ENCODE results near the gene NPTN. TPM values are rescaled to one million over a fixed set of nuclear protein-coding genes. Genes with fewer than 3 reads are reported as not detected.

NPTN gene
- polyA plus RNA-seq, 1 of the 3 experiments (the other 2 are of a cell fraction) = 177 TPM

DNA sequence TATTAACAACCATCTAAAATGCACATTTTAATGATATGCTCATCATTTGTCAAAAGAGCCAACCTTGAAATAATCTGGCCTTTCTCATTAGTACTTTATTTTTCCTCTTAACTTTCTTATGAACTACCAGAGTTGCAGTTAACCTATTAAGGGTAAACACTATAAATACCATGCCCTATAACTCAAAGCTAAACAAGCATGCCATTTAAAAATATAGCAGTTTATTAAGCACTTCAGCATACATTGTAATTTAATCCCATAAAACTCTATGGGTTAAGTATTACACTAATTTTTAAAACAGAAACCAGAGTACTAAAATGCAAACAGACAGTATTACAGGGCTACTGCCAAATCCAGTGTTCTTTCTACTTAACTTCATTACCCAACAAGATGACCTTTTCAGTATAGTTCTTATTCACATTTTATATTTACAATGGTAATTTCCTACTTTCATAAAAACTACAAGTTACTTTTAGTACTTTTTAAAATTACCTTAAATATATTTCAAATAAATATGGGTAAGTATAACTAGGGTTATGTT, 11.8 kb downstream of the NPTN start:
- Histone ChIP-seq H3K9me2 (no peaks in the 10 kb centered on the region), H2AFZ (ENCODE audit: low read depth) (no peak overlapping the region), H3K4me2 (no peak overlapping the region), H3K36me3 (replicated peaks in 1 of 2; ENCODE audit: control insufficient read depth in 1 of 2, insufficient read depth in 2 of 2, low read length in 1 of 2) (no peaks in the 10 kb centered on the region), H3K27me3 (ENCODE audit: insufficient read depth) (no peaks in the 10 kb centered on the region), H3F3A (replicated peaks; ENCODE audit: insufficient read depth) (peaks cover 3% of the 10 kb centered on the region), H4K20me1 (ENCODE audit: insufficient read depth) (peaks cover 98% of the 10 kb centered on the region), H3K9me3 (no peaks in the 10 kb centered on the region), H3K4me3 (ENCODE audit: low read depth in 2 of 2, low read length in 1 of 2) (no peak overlapping the region), H3K27ac (ENCODE audit: low read depth in 2 of 2, low read length in 1 of 2) (no peak overlapping the region), H3K4me1 (ENCODE audit: control insufficient read depth in 1 of 2, insufficient read depth in 2 of 2, low read depth in 1 of 2, low read length in 1 of 2) (peaks cover 0 to 14% of the 10 kb centered on the region in 2 experiments; a peak in 3 of 4 replicates), H3K9ac (no peak overlapping the region), H3K79me2 (ENCODE audit: insufficient read depth) (peaks cover 99% of the 10 kb centered on the region)
- DNase-seq = no peak
- ChIA-PET CTCF (interaction anchor here (0.6 to 2.5 kb wide), 4 partner anchors 10 to 412 kb away, joined by 3 to 11 read pairs (median 6); no protein-coding TSS in a partner anchor), POLR2A (interaction anchor here (0.6 kb wide), 1 partner anchor 656 kb away, joined by 5 read pairs; no protein-coding TSS in a partner anchor)
- TF ChIP-seq EZH2phosphoT487 (IDR thresholded peaks at IDR 0.05; ENCODE audit: borderline replicate concordance, low read depth) (no peak), NFIC (IDR thresholded peaks at IDR 0.05; ENCODE audit: borderline replicate concordance) (no peak), TEAD4 (IDR thresholded peaks at IDR 0.05; ENCODE audit: borderline replicate concordance, insufficient read depth) (no peak), RFX5 (IDR thresholded peaks at IDR 0.05; ENCODE audit: low read length) (no peak), RXRA (IDR thresholded peaks at IDR 0.05; ENCODE audit: borderline replicate concordance, low read depth) (no peak), SIN3A (IDR thresholded peaks at IDR 0.05; ENCODE audit: borderline replicate concordance, low read depth, low read length) (no peak), POLR2AphosphoS5 (IDR thresholded peaks at IDR 0.05; ENCODE audit: low read depth, low read length) (no peak), NRF1 (IDR thresholded peaks at IDR 0.05; ENCODE audit: low read depth, low read length) (no peak), TCF12 (IDR thresholded peaks at IDR 0.05) (no peak), EP300 (IDR thresholded peaks at IDR 0.05; ENCODE audit: borderline replicate concordance in 1 of 2, low read depth in 1 of 2, low read length in 1 of 2) (no peak), JUND (IDR thresholded peaks at IDR 0.05) (no peak)
- TF ChIP-seq, protein P1, sequence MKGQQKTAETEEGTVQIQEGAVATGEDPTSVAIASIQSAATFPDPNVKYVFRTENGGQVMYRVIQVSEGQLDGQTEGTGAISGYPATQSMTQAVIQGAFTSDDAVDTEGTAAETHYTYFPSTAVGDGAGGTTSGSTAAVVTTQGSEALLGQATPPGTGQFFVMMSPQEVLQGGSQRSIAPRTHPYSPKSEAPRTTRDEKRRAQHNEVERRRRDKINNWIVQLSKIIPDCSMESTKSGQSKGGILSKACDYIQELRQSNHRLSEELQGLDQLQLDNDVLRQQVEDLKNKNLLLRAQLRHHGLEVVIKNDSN (IDR thresholded peaks at IDR 0.05; ENCODE audit: borderline replicate concordance, low read depth) = no peak
- TF ChIP-seq, protein P2, sequence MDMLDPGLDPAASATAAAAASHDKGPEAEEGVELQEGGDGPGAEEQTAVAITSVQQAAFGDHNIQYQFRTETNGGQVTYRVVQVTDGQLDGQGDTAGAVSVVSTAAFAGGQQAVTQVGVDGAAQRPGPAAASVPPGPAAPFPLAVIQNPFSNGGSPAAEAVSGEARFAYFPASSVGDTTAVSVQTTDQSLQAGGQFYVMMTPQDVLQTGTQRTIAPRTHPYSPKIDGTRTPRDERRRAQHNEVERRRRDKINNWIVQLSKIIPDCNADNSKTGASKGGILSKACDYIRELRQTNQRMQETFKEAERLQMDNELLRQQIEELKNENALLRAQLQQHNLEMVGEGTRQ (IDR thresholded peaks at IDR 0.05; ENCODE audit: borderline replicate concordance, low read depth, low read length) = no peak
- TF ChIP-seq, protein P3, sequence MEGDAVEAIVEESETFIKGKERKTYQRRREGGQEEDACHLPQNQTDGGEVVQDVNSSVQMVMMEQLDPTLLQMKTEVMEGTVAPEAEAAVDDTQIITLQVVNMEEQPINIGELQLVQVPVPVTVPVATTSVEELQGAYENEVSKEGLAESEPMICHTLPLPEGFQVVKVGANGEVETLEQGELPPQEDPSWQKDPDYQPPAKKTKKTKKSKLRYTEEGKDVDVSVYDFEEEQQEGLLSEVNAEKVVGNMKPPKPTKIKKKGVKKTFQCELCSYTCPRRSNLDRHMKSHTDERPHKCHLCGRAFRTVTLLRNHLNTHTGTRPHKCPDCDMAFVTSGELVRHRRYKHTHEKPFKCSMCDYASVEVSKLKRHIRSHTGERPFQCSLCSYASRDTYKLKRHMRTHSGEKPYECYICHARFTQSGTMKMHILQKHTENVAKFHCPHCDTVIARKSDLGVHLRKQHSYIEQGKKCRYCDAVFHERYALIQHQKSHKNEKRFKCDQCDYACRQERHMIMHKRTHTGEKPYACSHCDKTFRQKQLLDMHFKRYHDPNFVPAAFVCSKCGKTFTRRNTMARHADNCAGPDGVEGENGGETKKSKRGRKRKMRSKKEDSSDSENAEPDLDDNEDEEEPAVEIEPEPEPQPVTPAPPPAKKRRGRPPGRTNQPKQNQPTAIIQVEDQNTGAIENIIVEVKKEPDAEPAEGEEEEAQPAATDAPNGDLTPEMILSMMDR (IDR thresholded peaks at IDR 0.05) = no peak
- TF ChIP-seq, protein P4, sequence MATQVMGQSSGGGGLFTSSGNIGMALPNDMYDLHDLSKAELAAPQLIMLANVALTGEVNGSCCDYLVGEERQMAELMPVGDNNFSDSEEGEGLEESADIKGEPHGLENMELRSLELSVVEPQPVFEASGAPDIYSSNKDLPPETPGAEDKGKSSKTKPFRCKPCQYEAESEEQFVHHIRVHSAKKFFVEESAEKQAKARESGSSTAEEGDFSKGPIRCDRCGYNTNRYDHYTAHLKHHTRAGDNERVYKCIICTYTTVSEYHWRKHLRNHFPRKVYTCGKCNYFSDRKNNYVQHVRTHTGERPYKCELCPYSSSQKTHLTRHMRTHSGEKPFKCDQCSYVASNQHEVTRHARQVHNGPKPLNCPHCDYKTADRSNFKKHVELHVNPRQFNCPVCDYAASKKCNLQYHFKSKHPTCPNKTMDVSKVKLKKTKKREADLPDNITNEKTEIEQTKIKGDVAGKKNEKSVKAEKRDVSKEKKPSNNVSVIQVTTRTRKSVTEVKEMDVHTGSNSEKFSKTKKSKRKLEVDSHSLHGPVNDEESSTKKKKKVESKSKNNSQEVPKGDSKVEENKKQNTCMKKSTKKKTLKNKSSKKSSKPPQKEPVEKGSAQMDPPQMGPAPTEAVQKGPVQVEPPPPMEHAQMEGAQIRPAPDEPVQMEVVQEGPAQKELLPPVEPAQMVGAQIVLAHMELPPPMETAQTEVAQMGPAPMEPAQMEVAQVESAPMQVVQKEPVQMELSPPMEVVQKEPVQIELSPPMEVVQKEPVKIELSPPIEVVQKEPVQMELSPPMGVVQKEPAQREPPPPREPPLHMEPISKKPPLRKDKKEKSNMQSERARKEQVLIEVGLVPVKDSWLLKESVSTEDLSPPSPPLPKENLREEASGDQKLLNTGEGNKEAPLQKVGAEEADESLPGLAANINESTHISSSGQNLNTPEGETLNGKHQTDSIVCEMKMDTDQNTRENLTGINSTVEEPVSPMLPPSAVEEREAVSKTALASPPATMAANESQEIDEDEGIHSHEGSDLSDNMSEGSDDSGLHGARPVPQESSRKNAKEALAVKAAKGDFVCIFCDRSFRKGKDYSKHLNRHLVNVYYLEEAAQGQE (IDR thresholded peaks at IDR 0.05; ENCODE audit: low read depth, low read length) = no peak
